WERI-Rb-1 (cell line): ENCODE results near the gene COBL.

Experiments
- DNase-seq: peaks from one replicate; pipeline ENCODE4 v3.0.0-alpha.2; 2020
- H3K27ac ChIP-seq: fragments of 250-450 bp; sonication (Bioruptor Pico); 2 replicates; pipeline ENCODE4 v1.5.1; 2020; ENCODE audit warnings: mild to moderate bottlenecking, moderate library complexity
- H3K27me3 ChIP-seq: fragments of 250-450 bp; sonication (Bioruptor Pico); 2 replicates; pipeline ENCODE4 v1.5.1; 2021; ENCODE audit warnings: mild to moderate bottlenecking, low read depth, moderate library complexity; ENCODE audit not compliant: insufficient read depth, severe bottlenecking
- H3K36me3 ChIP-seq: fragments of 250-450 bp; sonication (Bioruptor Pico); 2 replicates; pipeline ENCODE4 v1.5.1; 2020; ENCODE audit warnings: mild to moderate bottlenecking, moderate library complexity
- H3K4me3 ChIP-seq: 2 replicates; pipeline ENCODE4 v1.5.1; 2011; ENCODE audit warnings: low read depth, mild to moderate bottlenecking, control low read depth, low read length
- H3K9me3 ChIP-seq: fragments of 250-450 bp; sonication (Bioruptor Pico); 2 replicates; pipeline ENCODE4 v1.5.1; 2021; ENCODE audit warnings: mild to moderate bottlenecking, moderate library complexity; ENCODE audit not compliant: severe bottlenecking
- TF ChIP-seq, protein P1 (sequence below): IDR thresholded peaks from 2 replicates; pipeline ENCODE4 v1.5.1; 2011; ENCODE audit warnings: low read depth, mild to moderate bottlenecking, control low read depth, inconsistent platforms, low read length

The COBL gene

GRCh38 chr7:51084121-51084520, 232.5 kb downstream of the COBL start:
- H3K4me3 ChIP-seq = no peak overlapping the region
- H3K27me3 ChIP-seq = no peaks in the 10 kb centered on the region
- no peak overlapping the region for H3K27ac ChIP-seq
- peaks cover 44% of the 10 kb centered on the region for H3K36me3 ChIP-seq
- TF ChIP-seq, protein P1, sequence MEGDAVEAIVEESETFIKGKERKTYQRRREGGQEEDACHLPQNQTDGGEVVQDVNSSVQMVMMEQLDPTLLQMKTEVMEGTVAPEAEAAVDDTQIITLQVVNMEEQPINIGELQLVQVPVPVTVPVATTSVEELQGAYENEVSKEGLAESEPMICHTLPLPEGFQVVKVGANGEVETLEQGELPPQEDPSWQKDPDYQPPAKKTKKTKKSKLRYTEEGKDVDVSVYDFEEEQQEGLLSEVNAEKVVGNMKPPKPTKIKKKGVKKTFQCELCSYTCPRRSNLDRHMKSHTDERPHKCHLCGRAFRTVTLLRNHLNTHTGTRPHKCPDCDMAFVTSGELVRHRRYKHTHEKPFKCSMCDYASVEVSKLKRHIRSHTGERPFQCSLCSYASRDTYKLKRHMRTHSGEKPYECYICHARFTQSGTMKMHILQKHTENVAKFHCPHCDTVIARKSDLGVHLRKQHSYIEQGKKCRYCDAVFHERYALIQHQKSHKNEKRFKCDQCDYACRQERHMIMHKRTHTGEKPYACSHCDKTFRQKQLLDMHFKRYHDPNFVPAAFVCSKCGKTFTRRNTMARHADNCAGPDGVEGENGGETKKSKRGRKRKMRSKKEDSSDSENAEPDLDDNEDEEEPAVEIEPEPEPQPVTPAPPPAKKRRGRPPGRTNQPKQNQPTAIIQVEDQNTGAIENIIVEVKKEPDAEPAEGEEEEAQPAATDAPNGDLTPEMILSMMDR = no peak
- H3K9me3 ChIP-seq = no peaks in the 10 kb centered on the region
- no peak for DNase-seq

DNA sequence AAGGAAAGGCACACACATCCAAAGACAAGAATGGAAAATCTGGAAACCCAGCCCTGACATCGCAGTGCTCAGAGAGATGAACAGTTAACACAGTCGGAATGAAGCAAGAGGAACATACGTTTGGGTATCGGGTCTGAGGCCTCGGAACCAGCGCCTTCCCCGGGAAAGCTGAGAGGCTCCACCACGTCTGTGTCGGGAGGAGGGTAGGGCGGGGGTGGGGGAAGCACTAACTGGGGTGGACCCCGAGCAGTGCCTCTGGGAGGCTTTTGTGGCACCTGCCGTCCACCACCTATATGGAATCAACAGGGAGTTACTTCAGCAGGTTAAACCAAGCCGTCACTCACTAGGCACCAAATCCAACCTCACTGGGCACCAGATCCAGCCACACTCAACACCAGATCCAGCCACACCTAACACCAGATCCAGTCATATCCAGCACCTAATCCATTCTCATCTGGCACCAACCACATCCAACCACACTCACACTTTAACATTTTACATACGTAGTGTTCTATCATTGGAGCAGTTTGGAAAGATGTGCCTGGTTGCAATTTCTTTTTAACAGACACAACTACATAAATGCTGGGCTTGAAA, 233.6 kb downstream of the COBL start:
- Histone ChIP-seq H3K36me3 (peaks cover 46% of the 10 kb centered on the region), H3K27me3 (no peaks in the 10 kb centered on the region), H3K9me3 (no peaks in the 10 kb centered on the region), H3K4me3 (no peak overlapping the region), H3K27ac (no peak overlapping the region)
- TF ChIP-seq, protein P1 = no peak
- no peak for DNase-seq

GRCh38 chr7:51082096-51082840, 234.3 kb downstream of the COBL start:
- no peak overlapping the region for H3K27ac ChIP-seq
- no peaks in the 10 kb centered on the region for H3K9me3 ChIP-seq
- DNase-seq = no peak
- H3K4me3 ChIP-seq = no peak overlapping the region
- H3K36me3 ChIP-seq = peaks cover 46% of the 10 kb centered on the region
- TF ChIP-seq, protein P1 = no peak
- H3K27me3 ChIP-seq = no peaks in the 10 kb centered on the region

- H3K36me3 ChIP-seq = peaks cover 46% of the 10 kb centered on the region
- TF ChIP-seq, protein P1 = no peak
- DNase-seq = no peak
- H3K27ac ChIP-seq = no peak overlapping the region
- no peak overlapping the region for H3K4me3 ChIP-seq
- no peaks in the 10 kb centered on the region for H3K27me3 ChIP-seq
- no peaks in the 10 kb centered on the region for H3K9me3 ChIP-seq
These were observed 235.2 kb downstream of the COBL start for GRCh38 chr7:51081270-51081890.

DNA sequence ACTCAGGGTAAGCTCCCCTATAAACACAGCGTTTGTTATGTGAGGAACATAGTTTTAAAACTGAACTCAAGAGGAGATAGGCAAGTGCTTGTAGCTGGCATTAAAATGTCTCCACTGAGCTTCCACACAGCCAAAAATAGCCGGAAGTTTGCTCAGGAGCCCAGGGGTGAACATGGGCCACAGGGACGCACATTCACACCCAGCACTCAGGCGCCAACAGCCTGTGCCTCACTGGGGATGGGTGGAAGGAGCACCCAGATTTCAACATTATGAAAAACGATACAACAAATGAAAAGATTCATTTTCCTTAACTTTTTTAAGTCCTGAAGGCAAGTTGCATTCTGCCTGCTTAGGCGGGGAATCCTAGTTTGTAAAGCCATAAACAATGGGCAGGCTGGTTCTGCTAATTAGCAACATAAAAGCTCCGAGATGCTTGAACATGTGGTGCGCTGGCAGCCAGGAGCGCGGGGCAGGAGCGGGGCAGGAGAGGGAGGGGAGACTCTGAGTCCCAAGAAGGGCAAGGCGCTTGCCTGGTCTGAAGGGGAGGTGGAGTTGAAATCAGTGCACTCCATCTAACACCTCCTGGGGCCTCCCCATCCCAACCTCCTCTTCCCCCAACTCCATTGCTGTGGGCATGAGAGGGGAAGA, 235.9 kb downstream of the COBL start:
- H3K4me3 ChIP-seq = no peak overlapping the region
- H3K9me3 ChIP-seq = no peaks in the 10 kb centered on the region
- no peak overlapping the region for H3K27ac ChIP-seq
- no peaks in the 10 kb centered on the region for H3K27me3 ChIP-seq
- TF ChIP-seq, protein P1 = no peak
- no peak for DNase-seq
- H3K36me3 ChIP-seq = peaks cover 46% of the 10 kb centered on the region
